Measurements from ENCODE around the gene HOMER3.

Gene HOMER3

DNA sequence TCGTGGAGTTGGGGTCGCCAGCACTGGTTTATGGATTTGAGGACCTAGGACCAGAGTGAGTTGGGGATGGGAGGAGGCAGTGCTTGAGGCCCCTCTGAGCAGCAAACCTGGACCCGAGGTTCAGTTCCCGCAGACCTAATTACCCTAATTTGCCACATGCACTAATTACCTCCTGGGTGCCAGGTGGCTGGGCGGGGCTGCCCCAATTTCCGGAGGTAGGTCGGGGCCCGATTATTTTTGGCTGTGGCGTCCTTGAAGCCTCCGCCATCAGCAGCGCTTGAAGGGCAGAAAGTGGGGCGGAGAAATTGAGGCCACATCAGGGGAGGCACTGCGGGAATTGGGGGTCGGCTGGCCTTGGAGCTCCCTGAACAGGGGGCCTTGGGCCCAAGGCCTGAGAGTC lies 5.9 kb upstream of the HOMER3 start:
- no peak overlapping the region for H3K4me3 ChIP-seq (ENCODE audit: low read depth, low read length)
- DNase-seq (ENCODE audit: low read depth): no peak
- TF ChIP-seq, protein P1, sequence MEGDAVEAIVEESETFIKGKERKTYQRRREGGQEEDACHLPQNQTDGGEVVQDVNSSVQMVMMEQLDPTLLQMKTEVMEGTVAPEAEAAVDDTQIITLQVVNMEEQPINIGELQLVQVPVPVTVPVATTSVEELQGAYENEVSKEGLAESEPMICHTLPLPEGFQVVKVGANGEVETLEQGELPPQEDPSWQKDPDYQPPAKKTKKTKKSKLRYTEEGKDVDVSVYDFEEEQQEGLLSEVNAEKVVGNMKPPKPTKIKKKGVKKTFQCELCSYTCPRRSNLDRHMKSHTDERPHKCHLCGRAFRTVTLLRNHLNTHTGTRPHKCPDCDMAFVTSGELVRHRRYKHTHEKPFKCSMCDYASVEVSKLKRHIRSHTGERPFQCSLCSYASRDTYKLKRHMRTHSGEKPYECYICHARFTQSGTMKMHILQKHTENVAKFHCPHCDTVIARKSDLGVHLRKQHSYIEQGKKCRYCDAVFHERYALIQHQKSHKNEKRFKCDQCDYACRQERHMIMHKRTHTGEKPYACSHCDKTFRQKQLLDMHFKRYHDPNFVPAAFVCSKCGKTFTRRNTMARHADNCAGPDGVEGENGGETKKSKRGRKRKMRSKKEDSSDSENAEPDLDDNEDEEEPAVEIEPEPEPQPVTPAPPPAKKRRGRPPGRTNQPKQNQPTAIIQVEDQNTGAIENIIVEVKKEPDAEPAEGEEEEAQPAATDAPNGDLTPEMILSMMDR (IDR thresholded peaks at IDR 0.05; ENCODE audit: low read depth, low read length, missing control alignments): no peak

DNA sequence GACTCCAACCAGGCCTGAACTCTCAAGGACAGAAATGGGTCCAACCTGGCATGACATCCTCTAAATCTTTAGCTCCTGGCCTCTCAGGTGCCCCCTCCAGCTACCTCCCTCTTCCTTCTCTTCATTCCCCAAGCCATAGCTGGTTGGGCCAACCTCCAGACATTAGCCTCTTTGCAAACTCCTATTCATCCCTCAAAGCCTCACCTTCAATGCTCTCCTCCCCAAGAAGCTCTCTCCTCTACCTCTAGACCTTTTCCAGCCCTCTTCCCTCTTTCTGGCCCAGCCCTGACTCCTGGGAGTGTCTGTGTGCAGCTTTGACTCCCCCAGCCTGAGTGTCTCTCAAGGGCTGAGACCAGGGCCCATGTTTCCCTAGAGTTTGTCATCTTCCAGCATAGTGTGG lies 5.3 kb upstream of the HOMER3 start:
- TF ChIP-seq, protein P1 (IDR thresholded peaks at IDR 0.05; ENCODE audit: low read depth, low read length, missing control alignments): no peak
- no peak for DNase-seq (ENCODE audit: low read depth)
- H3K4me3 ChIP-seq (ENCODE audit: low read depth, low read length): no peak overlapping the region

DNA sequence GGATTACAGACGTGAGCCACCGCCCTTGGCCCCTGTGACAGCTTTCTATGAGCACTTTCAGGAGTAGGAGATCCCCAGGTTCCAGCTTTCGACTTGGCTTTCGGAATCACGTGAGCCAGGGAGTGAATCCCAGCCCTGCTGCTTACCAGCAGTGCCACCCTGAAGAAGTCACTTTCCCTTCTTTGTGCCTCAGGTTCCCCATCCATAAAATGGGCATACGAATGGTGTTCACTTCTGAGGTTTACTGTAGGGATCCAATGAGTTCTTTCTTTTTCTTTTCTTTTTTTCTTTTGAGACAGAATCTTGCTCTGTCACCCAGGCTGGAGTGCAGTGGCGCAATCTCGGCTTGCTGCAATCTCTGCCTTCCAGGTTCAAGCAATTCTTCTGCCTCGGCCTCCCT lies 4.3 kb upstream of the HOMER3 start:
- no peak for DNase-seq (ENCODE audit: low read depth)
- TF ChIP-seq, protein P1 (IDR thresholded peaks at IDR 0.05; ENCODE audit: low read depth, low read length, missing control alignments): no peak
- H3K4me3 ChIP-seq (ENCODE audit: low read depth, low read length): no peak overlapping the region

DNA sequence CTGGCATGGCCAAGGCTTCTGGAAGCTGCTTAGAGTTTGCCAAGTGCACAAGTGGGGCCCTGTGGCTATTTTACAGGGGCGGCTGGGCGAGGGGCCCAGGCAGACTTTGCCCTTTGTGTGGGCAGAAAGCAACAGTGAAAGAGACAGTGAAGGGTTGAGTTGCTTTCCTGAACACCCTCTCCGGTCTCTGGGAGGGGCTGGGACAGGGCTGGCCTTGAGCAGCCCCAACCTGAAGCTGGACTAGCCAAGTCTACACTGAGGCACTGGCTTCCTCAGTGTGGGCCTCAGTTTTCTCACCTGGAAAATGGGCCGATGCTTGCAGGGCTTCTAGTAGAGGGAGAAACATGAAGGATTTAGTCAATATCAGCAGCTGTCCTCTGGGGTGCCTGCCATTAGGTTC lies 2.4 kb upstream of the HOMER3 start:
- H3K4me3 ChIP-seq (ENCODE audit: low read depth, low read length): no peak overlapping the region
- TF ChIP-seq, protein P1 (IDR thresholded peaks at IDR 0.05; ENCODE audit: low read depth, low read length, missing control alignments): no peak
- no peak for DNase-seq (ENCODE audit: low read depth)

DNA sequence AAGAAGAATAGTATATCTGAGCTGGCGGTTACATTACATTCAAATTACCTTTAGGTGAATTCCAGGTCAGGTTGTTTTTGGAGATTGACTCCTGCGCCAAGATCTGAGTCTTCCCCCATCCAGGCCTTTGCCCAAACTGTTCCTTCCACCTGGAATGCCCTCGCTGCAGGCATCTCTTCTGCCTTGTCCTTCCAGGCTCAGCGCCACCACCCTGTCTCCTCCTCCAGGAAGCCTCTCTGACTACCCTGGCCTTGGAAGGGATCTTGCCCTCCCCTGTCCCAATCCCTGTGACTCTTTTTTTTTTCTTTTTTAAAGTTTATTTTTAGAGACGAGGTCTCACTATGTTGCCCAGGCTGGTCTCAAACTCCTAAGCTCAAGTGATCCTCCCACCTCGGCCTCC lies 1.7 kb upstream of the HOMER3 start:
- TF ChIP-seq, protein P1 (IDR thresholded peaks at IDR 0.05; ENCODE audit: low read depth, low read length, missing control alignments): no peak
- H3K4me3 ChIP-seq (ENCODE audit: low read depth, low read length): no peak overlapping the region

DNA sequence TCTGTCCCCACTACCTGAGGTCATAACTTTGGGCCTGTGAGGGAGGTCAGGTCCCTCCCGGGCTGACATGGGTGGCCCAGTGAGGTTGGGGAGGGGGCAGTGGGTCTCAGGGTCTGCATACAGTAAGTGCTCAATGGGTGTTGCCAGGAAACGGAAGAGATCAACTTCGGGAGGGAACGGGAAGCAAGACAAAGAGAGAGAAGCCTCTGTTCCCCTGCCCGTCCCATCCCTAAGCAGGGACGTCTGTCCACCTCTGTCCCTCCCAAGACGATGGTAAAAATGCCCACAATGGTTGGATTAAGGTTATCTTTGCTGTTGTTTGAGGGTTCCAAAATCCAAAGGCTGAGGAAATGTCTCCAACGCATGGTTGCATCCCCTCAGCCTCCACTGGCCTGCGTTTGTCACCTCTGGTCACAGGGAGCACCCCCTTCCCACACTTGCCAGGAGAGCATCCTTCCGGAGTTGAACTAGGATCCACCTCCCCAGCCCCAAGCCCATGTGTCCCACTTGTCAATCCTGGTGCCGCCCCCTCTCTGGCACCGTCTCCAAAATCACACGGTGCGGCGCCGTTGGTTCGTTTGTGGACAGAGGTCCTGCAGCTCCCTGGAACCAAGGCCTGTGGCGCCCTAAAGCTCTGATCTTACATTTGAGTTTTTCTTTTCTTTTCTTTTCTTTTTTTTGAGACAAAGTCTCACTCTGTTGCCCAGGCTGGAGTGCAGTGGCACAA lies 774 bp upstream of the HOMER3 start:
- no peak for DNase-seq (ENCODE audit: low read depth)
- H3K4me3 ChIP-seq (ENCODE audit: low read depth, low read length): no peak overlapping the region
- TF ChIP-seq, protein P1 (IDR thresholded peaks at IDR 0.05; ENCODE audit: low read depth, low read length, missing control alignments): no peak

More for the DNA sequence above, 1.7 kb upstream of the HOMER3 start:
- DNase-seq (ENCODE audit: low read depth): no peak

All from GM12864 (cell line).